Glutamatergic neuron (in vitro differentiated cells): ENCODE results near the gene TMEM163. TPM values are rescaled to one million over a fixed set of nuclear protein-coding genes. Genes with fewer than 3 reads are reported as not detected.

Experiments
- DNase-seq: peaks from one replicate; pipeline ENCODE4 v3.0.0; 2022
- H3K27ac Mint-ChIP-seq: one replicate; pipeline ENCODE4 v1.8.0; 2020; ENCODE audit warnings: mild to moderate bottlenecking, mixed read lengths, inconsistent platforms; ENCODE audit not compliant: unreplicated experiment
- H3K27me3 Mint-ChIP-seq: one replicate; pipeline ENCODE4 v1.8.0; 2020; ENCODE audit warnings: mild to moderate bottlenecking, moderate library complexity, mixed read lengths, inconsistent platforms; ENCODE audit not compliant: unreplicated experiment
- H3K36me3 Mint-ChIP-seq: one replicate; pipeline ENCODE4 v1.8.0; 2020; ENCODE audit warnings: mild to moderate bottlenecking, mixed read lengths, inconsistent platforms; ENCODE audit not compliant: unreplicated experiment
- H3K4me1 Mint-ChIP-seq: one replicate; pipeline ENCODE4 v1.8.0; 2020; ENCODE audit warnings: mild to moderate bottlenecking, low read depth, mixed read lengths, inconsistent platforms; ENCODE audit not compliant: unreplicated experiment
- H3K4me3 Mint-ChIP-seq: one replicate; pipeline ENCODE4 v1.8.0; 2020; ENCODE audit warnings: mild to moderate bottlenecking, mixed read lengths, inconsistent platforms; ENCODE audit not compliant: unreplicated experiment
- H3K9me3 Mint-ChIP-seq: one replicate; pipeline ENCODE4 v1.8.0; 2020; ENCODE audit warnings: mild to moderate bottlenecking, moderate library complexity, mixed read lengths, inconsistent platforms; ENCODE audit not compliant: unreplicated experiment
- total RNA-seq: library from RNA; stranded (reverse); fragmentation: NEBNext Ultra II Directional; extraction: Animal tissue kit (Norgen Biotek cat#: 25700); gene quantifications from one replicate; pipeline ENCODE4 v1.2.1, GENCODE V29; 2021; ENCODE audit not compliant: unreplicated experiment
- TF ChIP-seq, protein P1 (sequence below): fragments of 200-600 bp; sonication (generic); IDR thresholded peaks from one replicate; pipeline ENCODE4 v1.5.0; 2021; ENCODE audit not compliant: partially characterized antibody, unreplicated experiment

Gene TMEM163
- total RNA-seq, 1 donor from 2014 or later = 27.7 TPM

GRCh38 chr2:134451347-134451630, 267.5 kb downstream of the TMEM163 start:
- peaks cover 4% of the 10 kb centered on the region for H3K9me3 Mint-ChIP-seq
- TF ChIP-seq, protein P1, sequence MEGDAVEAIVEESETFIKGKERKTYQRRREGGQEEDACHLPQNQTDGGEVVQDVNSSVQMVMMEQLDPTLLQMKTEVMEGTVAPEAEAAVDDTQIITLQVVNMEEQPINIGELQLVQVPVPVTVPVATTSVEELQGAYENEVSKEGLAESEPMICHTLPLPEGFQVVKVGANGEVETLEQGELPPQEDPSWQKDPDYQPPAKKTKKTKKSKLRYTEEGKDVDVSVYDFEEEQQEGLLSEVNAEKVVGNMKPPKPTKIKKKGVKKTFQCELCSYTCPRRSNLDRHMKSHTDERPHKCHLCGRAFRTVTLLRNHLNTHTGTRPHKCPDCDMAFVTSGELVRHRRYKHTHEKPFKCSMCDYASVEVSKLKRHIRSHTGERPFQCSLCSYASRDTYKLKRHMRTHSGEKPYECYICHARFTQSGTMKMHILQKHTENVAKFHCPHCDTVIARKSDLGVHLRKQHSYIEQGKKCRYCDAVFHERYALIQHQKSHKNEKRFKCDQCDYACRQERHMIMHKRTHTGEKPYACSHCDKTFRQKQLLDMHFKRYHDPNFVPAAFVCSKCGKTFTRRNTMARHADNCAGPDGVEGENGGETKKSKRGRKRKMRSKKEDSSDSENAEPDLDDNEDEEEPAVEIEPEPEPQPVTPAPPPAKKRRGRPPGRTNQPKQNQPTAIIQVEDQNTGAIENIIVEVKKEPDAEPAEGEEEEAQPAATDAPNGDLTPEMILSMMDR = no peak
- no peak for DNase-seq
- H3K27ac Mint-ChIP-seq = no peak overlapping the region
- no peak overlapping the region for H3K4me3 Mint-ChIP-seq
- H3K27me3 Mint-ChIP-seq = peaks cover 6% of the 10 kb centered on the region
- H3K4me1 Mint-ChIP-seq = peaks cover 29% of the 10 kb centered on the region
- H3K36me3 Mint-ChIP-seq = no peaks in the 10 kb centered on the region

- Mint-ChIP-seq H3K36me3 (no peaks in the 10 kb centered on the region), H3K27ac (no peak overlapping the region), H3K4me1 (peaks cover 33% of the 10 kb centered on the region), H3K9me3 (peaks cover 4% of the 10 kb centered on the region), H3K4me3 (no peak overlapping the region), H3K27me3 (peaks cover 6% of the 10 kb centered on the region)
- DNase-seq = no peak
- TF ChIP-seq, protein P1 = no peak
These were observed 268.9 kb downstream of the TMEM163 start for GRCh38 chr2:134449751-134450513.

DNA sequence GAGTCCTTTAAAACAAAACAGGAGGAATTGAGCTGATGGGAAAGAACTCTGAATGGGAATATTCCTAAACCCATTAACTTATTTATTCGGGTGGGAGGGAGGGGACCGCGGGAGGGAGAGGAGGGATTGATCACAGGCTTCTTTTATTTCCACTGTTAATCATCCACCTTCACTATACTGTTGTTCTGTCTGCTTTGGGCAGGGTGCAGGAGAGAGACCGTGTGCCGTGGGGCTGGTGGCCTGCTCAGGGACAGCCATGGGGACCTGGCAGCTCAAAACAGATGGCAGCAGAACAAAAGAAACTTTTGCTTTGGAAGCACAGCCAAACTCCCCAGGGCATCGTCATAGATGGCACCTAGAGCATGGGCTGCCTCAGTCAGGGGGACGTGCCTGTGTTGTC, 269.6 kb downstream of the TMEM163 start:
- TF ChIP-seq, protein P1 = no peak
- Mint-ChIP-seq H3K9me3 (peaks cover 4% of the 10 kb centered on the region), H3K4me1 (peaks cover 27% of the 10 kb centered on the region), H3K27ac (no peak overlapping the region), H3K4me3 (no peak overlapping the region), H3K36me3 (no peaks in the 10 kb centered on the region), H3K27me3 (peaks cover 3% of the 10 kb centered on the region)
- DNase-seq = no peak

DNA sequence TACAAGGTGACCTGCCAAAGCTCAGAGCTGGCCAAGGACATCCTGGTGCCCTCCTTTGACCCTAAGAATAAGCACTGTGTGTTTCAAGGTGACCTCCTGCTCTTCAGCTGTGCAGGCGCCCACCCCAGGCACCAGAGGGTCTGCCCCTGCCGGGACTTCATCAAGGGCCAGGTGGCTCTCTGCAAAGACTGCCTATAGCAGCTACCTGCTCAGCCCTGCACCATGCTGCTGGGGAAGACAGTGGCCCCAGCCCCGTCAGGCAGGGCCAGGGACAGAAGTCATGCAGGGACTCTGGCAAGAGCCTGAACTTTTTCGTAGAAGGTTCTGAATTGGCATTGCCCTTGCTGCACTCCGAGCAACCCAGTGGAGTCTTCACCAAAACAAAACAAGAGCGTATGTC, 270.1 kb downstream of the TMEM163 start:
- no peak for DNase-seq
- H3K27me3 Mint-ChIP-seq = peaks cover 3% of the 10 kb centered on the region
- no peak overlapping the region for H3K4me3 Mint-ChIP-seq
- H3K4me1 Mint-ChIP-seq = peaks cover 22% of the 10 kb centered on the region
- TF ChIP-seq, protein P1 = no peak
- H3K27ac Mint-ChIP-seq = no peak overlapping the region
- H3K36me3 Mint-ChIP-seq = no peaks in the 10 kb centered on the region
- H3K9me3 Mint-ChIP-seq = peaks cover 2% of the 10 kb centered on the region

DNA sequence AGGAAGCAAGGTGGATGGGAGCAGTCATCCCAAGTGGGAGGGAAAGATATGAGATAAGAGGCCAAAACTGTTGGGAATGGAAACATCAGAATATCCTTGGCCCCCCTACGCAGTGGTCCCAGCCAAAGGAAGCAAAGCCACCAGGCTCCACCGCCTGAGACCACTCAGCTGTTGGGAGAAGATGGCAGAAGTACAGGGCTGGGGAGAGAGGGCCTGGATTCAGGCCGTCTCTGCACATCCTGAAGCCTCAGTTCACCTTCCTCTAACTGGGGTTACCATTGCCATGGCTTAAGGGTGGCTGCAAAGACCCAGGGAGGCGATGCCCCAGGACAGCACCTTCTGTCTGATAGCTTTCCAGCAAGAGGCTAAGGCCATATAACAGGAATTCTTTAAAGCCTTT, 271.1 kb downstream of the TMEM163 start:
- Mint-ChIP-seq H3K4me1 (peaks cover 22% of the 10 kb centered on the region), H3K9me3 (peaks cover 2% of the 10 kb centered on the region), H3K27me3 (peaks cover 3% of the 10 kb centered on the region), H3K27ac (no peak overlapping the region), H3K4me3 (no peak overlapping the region), H3K36me3 (no peaks in the 10 kb centered on the region)
- no peak for DNase-seq
- TF ChIP-seq, protein P1 = no peak
